ENCODE results near the gene NSMF. TPM values are rescaled to one million over a fixed set of nuclear protein-coding genes. Genes with fewer than 3 reads are reported as not detected.
A peak's percentile ranks its signal among the peaks of the same experiment; 100 is the strongest.

Gene NSMF
- total RNA-seq, 2 donors from 2014 or later: 17.1 to 36.4 TPM

- Mint-ChIP-seq H3K27ac (no peak overlapping the region), H3K4me1 (ENCODE audit: low read depth in 2 of 2) (peaks cover 0 to 8% of the 10 kb centered on the region in 2 donors), H3K9me3 (no peaks in the 10 kb centered on the region), H3K36me3 (no peaks in the 10 kb centered on the region), H3K4me3 (no peak overlapping the region), H3K27me3 (no peaks in the 10 kb centered on the region)
- DNase-seq (ENCODE audit: low spot score) (no peak), ATAC-seq (no peak)
Measured at GRCh38 chr9:137486141-137486490, 27.0 kb upstream of the NSMF start.

- no peaks in the 10 kb centered on the region for H3K36me3 Mint-ChIP-seq
- no peak overlapping the region for H3K4me3 Mint-ChIP-seq
- peaks cover 0 to 8% of the 10 kb centered on the region in 2 donors for H3K4me1 Mint-ChIP-seq (ENCODE audit: low read depth in 2 of 2)
- DNase-seq (ENCODE audit: low spot score) (no peak), ATAC-seq (no peak)
- H3K27me3 Mint-ChIP-seq: no peaks in the 10 kb centered on the region
- H3K9me3 Mint-ChIP-seq: no peaks in the 10 kb centered on the region
- no peak overlapping the region for H3K27ac Mint-ChIP-seq
Measured at GRCh38 chr9:137485343-137486140, 26.4 kb upstream of the NSMF start.

GRCh38 chr9:137484551-137485315 lies 25.6 kb upstream of the NSMF start:
- Mint-ChIP-seq H3K9me3 (no peaks in the 10 kb centered on the region), H3K4me3 (no peak overlapping the region), H3K4me1 (ENCODE audit: low read depth in 2 of 2) (peaks cover 0 to 8% of the 10 kb centered on the region in 2 donors), H3K27me3 (no peaks in the 10 kb centered on the region), H3K27ac (no peak overlapping the region), H3K36me3 (no peaks in the 10 kb centered on the region)
- DNase-seq (ENCODE audit: low spot score): no peak
- ATAC-seq: peak in 1 of 2 donors; percentile 38

- H3K9me3 Mint-ChIP-seq: no peaks in the 10 kb centered on the region
- peak in 1 of 2 donors; percentile 55 for ATAC-seq
- no peaks in the 10 kb centered on the region for H3K36me3 Mint-ChIP-seq
- H3K27me3 Mint-ChIP-seq: peaks cover 0 to 2% of the 10 kb centered on the region in 2 donors
- H3K27ac Mint-ChIP-seq: no peak overlapping the region
- H3K4me1 Mint-ChIP-seq (ENCODE audit: low read depth in 2 of 2): peaks cover 0 to 8% of the 10 kb centered on the region in 2 donors
- no peak for DNase-seq (ENCODE audit: low spot score)
- peak overlapping the region; percentile 20 for H3K4me3 Mint-ChIP-seq
Measured at GRCh38 chr9:137482094-137482781, 23.1 kb upstream of the NSMF start.

- H3K27ac Mint-ChIP-seq: no peak overlapping the region
- H3K4me3 Mint-ChIP-seq: no peak overlapping the region
- DNase-seq (ENCODE audit: low spot score): no peak
- peaks cover 3% of the 10 kb centered on the region for H3K36me3 Mint-ChIP-seq
- H3K27me3 Mint-ChIP-seq: peaks cover 0 to 2% of the 10 kb centered on the region in 2 donors
- no peak for ATAC-seq
- H3K9me3 Mint-ChIP-seq: peaks cover 3% of the 10 kb centered on the region
- H3K4me1 Mint-ChIP-seq (ENCODE audit: low read depth in 2 of 2): peaks cover 0 to 8% of the 10 kb centered on the region in 2 donors
Measured at GRCh38 chr9:137480686-137481683, 21.9 kb upstream of the NSMF start.

- H3K27ac Mint-ChIP-seq: no peak overlapping the region
- no peak overlapping the region for H3K4me3 Mint-ChIP-seq
- no peak for ATAC-seq
- H3K9me3 Mint-ChIP-seq: peaks cover 6% of the 10 kb centered on the region
- no peak for DNase-seq (ENCODE audit: low spot score)
- H3K36me3 Mint-ChIP-seq: peaks cover 8% of the 10 kb centered on the region
- peaks cover 0 to 8% of the 10 kb centered on the region in 2 donors for H3K4me1 Mint-ChIP-seq (ENCODE audit: low read depth in 2 of 2)
- H3K27me3 Mint-ChIP-seq: peaks cover 0 to 2% of the 10 kb centered on the region in 2 donors
Measured at GRCh38 chr9:137479892-137480685, 21.0 kb upstream of the NSMF start.

GRCh38 chr9:137478962-137479861 lies 20.1 kb upstream of the NSMF start:
- ATAC-seq (no peak), DNase-seq (ENCODE audit: low spot score) (no peak)
- peaks cover 0 to 2% of the 10 kb centered on the region in 2 donors for H3K27me3 Mint-ChIP-seq
- peaks cover 11% of the 10 kb centered on the region for H3K36me3 Mint-ChIP-seq
- H3K4me3 Mint-ChIP-seq: no peak overlapping the region
- H3K9me3 Mint-ChIP-seq: peaks cover 6% of the 10 kb centered on the region
- H3K4me1 Mint-ChIP-seq (ENCODE audit: low read depth in 2 of 2): peaks cover 0 to 8% of the 10 kb centered on the region in 2 donors
- H3K27ac Mint-ChIP-seq: no peak overlapping the region

- peaks cover 0 to 8% of the 10 kb centered on the region in 2 donors for H3K4me1 Mint-ChIP-seq (ENCODE audit: low read depth in 2 of 2)
- H3K36me3 Mint-ChIP-seq: peaks cover 13% of the 10 kb centered on the region
- no peak overlapping the region for H3K4me3 Mint-ChIP-seq
- H3K9me3 Mint-ChIP-seq: peaks cover 6% of the 10 kb centered on the region
- peaks cover 0 to 2% of the 10 kb centered on the region in 2 donors for H3K27me3 Mint-ChIP-seq
- ATAC-seq (peak in 1 of 2 donors; percentile 21), DNase-seq (ENCODE audit: low spot score) (no peak)
- H3K27ac Mint-ChIP-seq: no peak overlapping the region
Measured at GRCh38 chr9:137478613-137478961, 19.5 kb upstream of the NSMF start.

GRCh38 chr9:137477778-137478612 lies 18.9 kb upstream of the NSMF start:
- H3K27me3 Mint-ChIP-seq: peaks cover 0 to 4% of the 10 kb centered on the region in 2 donors
- no peak overlapping the region for H3K4me3 Mint-ChIP-seq
- H3K27ac Mint-ChIP-seq: no peak overlapping the region
- no peak for DNase-seq (ENCODE audit: low spot score)
- peaks cover 0 to 8% of the 10 kb centered on the region in 2 donors for H3K4me1 Mint-ChIP-seq (ENCODE audit: low read depth in 2 of 2)
- peaks cover 16% of the 10 kb centered on the region for H3K36me3 Mint-ChIP-seq
- H3K9me3 Mint-ChIP-seq: peaks cover 6% of the 10 kb centered on the region
- ATAC-seq: no peak

GRCh38 chr9:137476856-137477255 lies 17.7 kb upstream of the NSMF start:
- no peak overlapping the region for H3K27ac Mint-ChIP-seq
- peaks cover 6% of the 10 kb centered on the region for H3K9me3 Mint-ChIP-seq
- H3K4me1 Mint-ChIP-seq (ENCODE audit: low read depth in 2 of 2): peaks cover under 1 to 2% of the 10 kb centered on the region in 2 donors
- ATAC-seq (no peak), DNase-seq (ENCODE audit: low spot score) (no peak)
- no peak overlapping the region for H3K4me3 Mint-ChIP-seq
- peaks cover 0 to 5% of the 10 kb centered on the region in 2 donors for H3K27me3 Mint-ChIP-seq
- peaks cover 18% of the 10 kb centered on the region for H3K36me3 Mint-ChIP-seq

- DNase-seq (ENCODE audit: low spot score): no peak
- peaks cover 0 to 10% of the 10 kb centered on the region in 2 donors for H3K27me3 Mint-ChIP-seq
- no peak overlapping the region for H3K4me3 Mint-ChIP-seq
- peaks cover 4 to 6% of the 10 kb centered on the region in 2 donors for H3K4me1 Mint-ChIP-seq (ENCODE audit: low read depth in 2 of 2)
- peaks cover 6% of the 10 kb centered on the region for H3K9me3 Mint-ChIP-seq
- ATAC-seq: no peak
- peaks cover 18% of the 10 kb centered on the region for H3K36me3 Mint-ChIP-seq
- H3K27ac Mint-ChIP-seq: no peak overlapping the region
Measured at GRCh38 chr9:137475666-137476065, 16.5 kb upstream of the NSMF start.

Measured in natural killer cell treated with Interleukin-12 subunit alpha and Interleukin-12 subunit beta and Interleukin-15 and Interleukin-18, amount 100 ng/mL, for 72 hours (primary cell).